GM23248 (cell line): ENCODE data around the gene PXT1. TPM values are rescaled to one million over a fixed set of nuclear protein-coding genes. Genes with fewer than 3 reads are reported as not detected.

Source experiments
- DNase-seq: peaks from one replicate; pipeline ENCODE4 v3.0.0-alpha.2; 2015
- H2AFZ ChIP-seq: fragments of 200-600 bp; sonication (generic); 2 replicates; pipeline ENCODE4 v1.6.1; 2016; ENCODE audit warnings: antibody characterized with exemption
- H3F3A ChIP-seq: fragments of 200-600 bp; sonication (generic); 2 replicates; pipeline ENCODE4 v1.6.1; 2016; ENCODE audit warnings: mild to moderate bottlenecking, antibody characterized with exemption, mixed run types; ENCODE audit not compliant: insufficient read depth
- H3K27ac ChIP-seq: fragments of 200-600 bp; sonication (generic); 2 replicates; pipeline ENCODE4 v1.5.1; 2016; ENCODE audit warnings: mild to moderate bottlenecking
- H3K27me3 ChIP-seq: fragments of 200-600 bp; sonication (generic); replicated peaks from 2 replicates; pipeline ENCODE4 v1.6.1; 2016; ENCODE audit warnings: mild to moderate bottlenecking; ENCODE audit not compliant: insufficient read depth
- H3K36me3 ChIP-seq: fragments of 200-600 bp; sonication (generic); 2 replicates; pipeline ENCODE4 v1.6.1; 2016; ENCODE audit warnings: low read depth, mild to moderate bottlenecking
- H3K4me1 ChIP-seq: fragments of 200-600 bp; sonication (generic); 2 replicates; pipeline ENCODE4 v1.6.1; 2016; ENCODE audit warnings: mild to moderate bottlenecking; ENCODE audit not compliant: insufficient read depth
- H3K4me2 ChIP-seq: fragments of 200-600 bp; sonication (generic); one replicate; pipeline ENCODE4 v1.6.1; 2016; ENCODE audit warnings: mild to moderate bottlenecking; ENCODE audit not compliant: unreplicated experiment
- H3K4me3 ChIP-seq: fragments of 200-600 bp; sonication (generic); 2 replicates; pipeline ENCODE4 v1.5.1; 2016; ENCODE audit warnings: mild to moderate bottlenecking
- H3K79me2 ChIP-seq: fragments of 200-600 bp; sonication (generic); 2 replicates; pipeline ENCODE4 v1.6.1; 2016; ENCODE audit warnings: mild to moderate bottlenecking; ENCODE audit not compliant: insufficient read depth
- H3K9ac ChIP-seq: fragments of 200-600 bp; sonication (generic); 2 replicates; pipeline ENCODE4 v1.6.1; 2016; ENCODE audit warnings: mild to moderate bottlenecking
- H3K9me2 ChIP-seq: fragments of 200-600 bp; sonication (generic); 2 replicates; pipeline ENCODE4 v1.6.1; 2016; ENCODE audit warnings: mixed run types, mild to moderate bottlenecking, moderate library complexity; ENCODE audit not compliant: insufficient read depth
- H3K9me3 ChIP-seq: fragments of 200-600 bp; sonication (generic); one replicate; pipeline ENCODE4 v1.6.1; 2017; ENCODE audit warnings: low read depth
- H4K20me1 ChIP-seq: fragments of 200-600 bp; sonication (generic); 2 replicates; pipeline ENCODE4 v1.6.0; 2016; ENCODE audit not compliant: insufficient read depth
- EZH2 ChIP-seq: fragments of 200-600 bp; sonication (generic); IDR thresholded peaks from 2 replicates; pipeline ENCODE4 v1.6.1; 2018; ENCODE audit warnings: antibody characterized with exemption, mild to moderate bottlenecking; ENCODE audit not compliant: insufficient read depth, poor library complexity, severe bottlenecking
- EZH2phosphoT487 ChIP-seq: fragments of 200-600 bp; sonication (generic); IDR thresholded peaks from 2 replicates; pipeline ENCODE4 v1.6.1; 2018; ENCODE audit warnings: antibody characterized with exemption, moderate library complexity, mild to moderate bottlenecking, low read depth; ENCODE audit not compliant: insufficient read depth
- whole genome bisulfite sequencing, 2 experiments: methylation state at CpG; one replicate each; pipeline ENCODE4 v1.1.6; 2015 to 2017; ENCODE audit warnings: low lambda C conversion rate in 2 of 2, low coverage in 1 of 2; ENCODE audit errors: missing lambda C conversion rate in 2 of 2; 5-methylcytosine and 5-hydroxymethylcytosine counted together
- in situ Hi-C: fragments of 300-500 bp; cut with MboI; formaldehyde crosslinking; loops from 2 replicates; pipeline ENCODE4 v1.15.0; 2020
- polyA plus RNA-seq: library from polyadenylated mRNA; unstranded; fragments of >200 nt; fragmentation: Nextera tagmentation; extraction: Ambion mirVana; gene quantifications from 2 replicates; pipeline ENCODE4 v1.2.1, GENCODE V29; 2016
- total RNA-seq: library from RNA; depleted of rRNA; stranded (reverse); fragments of >200 nt; shearing (Covaris generic); gene quantifications from 2 replicates; pipeline ENCODE4 v1.2.3, GENCODE V29; 2014

Gene PXT1
- total and polyA plus RNA-seq, 2 experiments from 2014 or later: not detected

DNA sequence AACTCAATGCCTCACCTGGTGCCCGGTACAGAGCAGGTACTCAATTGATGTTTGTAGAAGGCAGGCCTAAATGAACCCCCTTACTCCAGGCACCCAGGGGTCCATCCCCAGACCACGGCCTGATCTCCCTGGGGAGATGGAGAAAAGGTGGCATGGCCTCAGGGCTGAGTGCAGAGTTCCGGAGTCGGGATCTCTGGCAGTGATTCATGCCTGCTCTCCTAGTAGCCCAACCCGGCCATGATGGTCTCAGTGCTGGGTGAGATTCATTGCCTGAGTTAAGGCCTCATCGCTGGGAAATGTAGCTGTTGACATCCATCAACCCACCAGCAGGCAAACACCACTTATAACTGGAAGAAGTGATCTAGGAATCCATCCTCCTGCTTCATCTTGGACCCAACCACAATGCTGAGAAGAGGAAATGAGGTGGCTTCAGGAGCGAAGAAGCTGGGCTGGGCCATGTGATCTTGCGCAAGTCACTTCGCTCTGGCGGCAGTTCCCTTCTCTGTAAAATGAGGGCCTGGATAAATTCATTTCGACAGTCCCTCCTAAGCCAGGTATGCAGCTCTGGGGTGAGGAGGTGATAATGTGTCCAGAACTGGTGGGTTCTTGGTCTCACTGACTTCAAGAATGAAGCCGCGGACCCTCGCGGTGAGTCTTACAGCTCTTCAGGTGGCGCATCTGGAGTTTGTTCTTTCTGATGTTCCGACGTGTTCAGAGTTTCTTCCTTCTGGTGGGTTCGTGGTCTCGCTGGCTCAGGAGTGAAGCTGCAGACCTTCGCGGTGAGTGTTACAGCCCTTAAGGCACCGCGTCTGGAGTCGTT, 79.9 kb downstream of the PXT1 start:
- Histone ChIP-seq H3K9ac (no peak overlapping the region), H3K27ac (no peak overlapping the region), H3K36me3 (no peaks in the 10 kb centered on the region), H4K20me1 (no peaks in the 10 kb centered on the region), H3K9me2 (no peaks in the 10 kb centered on the region), H2AFZ (no peak overlapping the region), H3F3A (no peaks in the 10 kb centered on the region), H3K4me1 (peaks cover 8% of the 10 kb centered on the region), H3K79me2 (no peaks in the 10 kb centered on the region), H3K4me2 (no peak overlapping the region), H3K4me3 (no peak overlapping the region), H3K27me3 (no peaks in the 10 kb centered on the region), H3K9me3 (no peaks in the 10 kb centered on the region)
- WGBS, 2 experiments: 77 to 78% methylated on average over 24 to 25 of the region's 25 CpGs
- TF ChIP-seq EZH2phosphoT487: no peak
- TF ChIP-seq EZH2: no peak
- peak; percentile 33 for DNase-seq
- in situ Hi-C loops: loop anchor here (10.0 kb wide), 1 partner anchor 238 kb away; no protein-coding TSS in a partner anchor

DNA sequence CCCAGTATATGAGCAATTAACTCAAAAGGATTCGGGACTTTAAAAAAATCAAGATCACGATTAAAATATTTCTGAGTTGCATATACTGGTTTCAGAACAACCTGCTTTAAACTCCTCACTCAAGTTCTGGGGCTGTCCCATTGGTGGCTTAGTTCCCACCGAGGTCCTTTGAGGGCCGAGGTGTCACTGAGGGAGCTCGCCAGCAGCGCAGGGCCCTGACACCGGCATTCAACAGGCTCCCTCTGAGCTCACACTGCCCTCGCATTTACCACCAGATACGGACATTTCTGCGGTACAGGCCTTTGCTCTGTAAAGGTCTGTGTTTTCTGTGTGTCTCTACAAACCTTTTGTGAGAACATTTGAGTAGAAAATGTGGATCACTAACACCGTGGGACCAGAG, 81.6 kb downstream of the PXT1 start:
- Histone ChIP-seq H3K27me3 (no peaks in the 10 kb centered on the region), H3K4me2 (no peak overlapping the region), H3K36me3 (no peaks in the 10 kb centered on the region), H3K27ac (no peak overlapping the region), H3K9me3 (no peaks in the 10 kb centered on the region), H3K4me1 (peaks cover 8% of the 10 kb centered on the region), H3K4me3 (no peak overlapping the region), H3K9ac (no peak overlapping the region), H4K20me1 (no peaks in the 10 kb centered on the region), H3K79me2 (no peaks in the 10 kb centered on the region), H3F3A (no peaks in the 10 kb centered on the region), H2AFZ (no peak overlapping the region), H3K9me2 (no peaks in the 10 kb centered on the region)
- 82 to 87% methylated on average over 11 of the region's 11 CpGs for WGBS, 2 experiments
- DNase-seq: no peak
- TF ChIP-seq EZH2phosphoT487 (no peak), EZH2 (no peak)
- in situ Hi-C loops: loop anchor here (10.0 kb wide), 1 partner anchor 236 kb away; no protein-coding TSS in a partner anchor

GRCh38 chr6:36360241-36361054, 82.2 kb downstream of the PXT1 start:
- Histone ChIP-seq H3K4me3 (no peak overlapping the region), H3K27ac (no peak overlapping the region), H3K9me3 (no peaks in the 10 kb centered on the region), H3K27me3 (no peaks in the 10 kb centered on the region), H3K4me2 (no peak overlapping the region), H3K36me3 (no peaks in the 10 kb centered on the region), H3K4me1 (peaks cover 8% of the 10 kb centered on the region), H3F3A (no peaks in the 10 kb centered on the region), H3K9ac (no peak overlapping the region), H4K20me1 (no peaks in the 10 kb centered on the region), H3K79me2 (no peaks in the 10 kb centered on the region), H2AFZ (peak overlapping the region; percentile 64), H3K9me2 (no peaks in the 10 kb centered on the region)
- in situ Hi-C loops: loop anchor here (10.0 kb wide), 1 partner anchor 236 kb away; no protein-coding TSS in a partner anchor
- 14 to 20% methylated on average over 10 of the region's 10 CpGs for WGBS, 2 experiments
- peak; percentile 89 for DNase-seq
- TF ChIP-seq EZH2phosphoT487: no peak
- no peak for TF ChIP-seq EZH2

DNA sequence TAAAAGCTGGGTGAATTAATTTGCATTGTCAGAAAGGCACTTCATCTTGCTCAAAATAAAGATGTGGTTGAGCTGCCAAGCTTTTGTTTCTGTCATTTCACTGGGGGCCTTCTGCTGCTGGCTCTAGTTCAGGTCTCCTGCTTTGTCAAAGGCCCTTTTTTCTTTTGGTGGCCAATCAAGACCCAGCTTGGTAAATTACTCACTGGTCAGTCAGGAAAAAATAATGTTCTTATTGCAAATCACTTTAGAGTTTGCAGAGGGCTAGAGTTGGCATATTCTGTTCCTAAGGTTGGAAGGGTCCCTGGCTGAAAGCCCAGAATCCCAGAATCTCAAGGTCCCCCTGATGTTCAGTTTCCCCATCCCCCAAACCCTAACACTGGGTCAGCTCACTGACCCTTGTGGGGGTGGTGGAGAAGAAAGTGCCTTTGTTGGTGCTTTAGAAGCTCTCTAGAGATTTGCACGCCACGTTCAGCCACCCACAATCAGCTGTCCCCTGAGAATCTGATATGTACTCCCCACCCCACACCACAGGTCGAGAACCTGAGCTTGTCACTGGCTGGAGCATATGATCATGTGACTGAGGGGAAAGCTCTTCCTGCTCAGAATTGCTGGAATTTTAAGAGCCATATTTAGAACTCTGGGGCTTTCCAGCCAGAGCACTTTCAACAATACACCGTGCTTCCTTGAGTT, 84.3 kb downstream of the PXT1 start:
- H4K20me1 ChIP-seq: no peaks in the 10 kb centered on the region
- no peaks in the 10 kb centered on the region for H3K36me3 ChIP-seq
- H3K27ac ChIP-seq: no peak overlapping the region
- H2AFZ ChIP-seq: peak overlapping the region; percentile 26; the same call in 1 of the 2 replicates
- no peak for DNase-seq
- TF ChIP-seq EZH2phosphoT487 (no peak), EZH2 (no peak)
- no peaks in the 10 kb centered on the region for H3K79me2 ChIP-seq
- H3K9me2 ChIP-seq: no peaks in the 10 kb centered on the region
- H3K4me1 ChIP-seq: peaks cover 8% of the 10 kb centered on the region
- H3K27me3 ChIP-seq: no peaks in the 10 kb centered on the region
- H3F3A ChIP-seq: no peaks in the 10 kb centered on the region
- 72 to 78% methylated on average over 4 of the region's 4 CpGs for WGBS, 2 experiments
- H3K9me3 ChIP-seq: no peaks in the 10 kb centered on the region
- no peak overlapping the region for H3K4me3 ChIP-seq
- no peak overlapping the region for H3K4me2 ChIP-seq
- no peak overlapping the region for H3K9ac ChIP-seq
- in situ Hi-C loops: no loop called here
